A549 (cell line): ENCODE results near the gene SVEP1.
A peak's percentile ranks its signal among the peaks of the same experiment; 100 is the strongest.

ENCODE experiments used
- CEBPB ChIP-seq, 2 experiments: fragments of >200 bp in 1 of 2; sonication (Bioruptor Twin) in 1 of 2; formaldehyde crosslinking in 1 of 2; IDR thresholded peaks; 2 replicates each; pipeline ENCODE4 v1.6.1; 2012 to 2016
- FOSL2 ChIP-seq, 2 experiments: fragments of 450-650 bp in 1 of 2; fragments of >200 bp in 1 of 2; sonication (Bioruptor Twin) in 1 of 2; formaldehyde crosslinking; IDR thresholded peaks; 2 replicates each; pipeline versions ENCODE4 v1.5.0 to v1.6.1; 2016 to 2020; ENCODE audit warnings: mild to moderate bottlenecking in 1 of 2, moderate library complexity in 1 of 2
- MAFK ChIP-seq: fragments of 450-650 bp; IDR thresholded peaks from 2 replicates; pipeline ENCODE4 v1.6.1; 2014; ENCODE audit not compliant: partially characterized antibody
- MYC ChIP-seq: IDR thresholded peaks from 2 replicates; pipeline ENCODE4 v1.6.1; 2012; ENCODE audit warnings: mild to moderate bottlenecking, inconsistent platforms, low read length, improper control_type of control experiment, borderline replicate concordance
- POLR2A ChIP-seq: IDR thresholded peaks from 2 replicates; pipeline ENCODE4 v1.6.1; 2012; ENCODE audit warnings: mild to moderate bottlenecking, low read length
- RFX5 ChIP-seq: fragments of 450-650 bp; IDR thresholded peaks from 2 replicates; pipeline ENCODE4 v1.7.1; 2014; ENCODE audit warnings: antibody characterized with exemption, mild to moderate bottlenecking, moderate library complexity
- TP53 ChIP-seq: fragments of 250-450 bp; sonication (Bioruptor Pico); IDR thresholded peaks from 2 replicates; pipeline ENCODE4 v1.5.0; 2021; ENCODE audit warnings: mild to moderate bottlenecking, moderate library complexity
- TF ChIP-seq, protein P1 (sequence below): fragments of >200 bp; sonication (Bioruptor Twin); formaldehyde crosslinking; IDR thresholded peaks from 3 replicates; pipeline ENCODE4 v1.5.1; 2016

DNA sequence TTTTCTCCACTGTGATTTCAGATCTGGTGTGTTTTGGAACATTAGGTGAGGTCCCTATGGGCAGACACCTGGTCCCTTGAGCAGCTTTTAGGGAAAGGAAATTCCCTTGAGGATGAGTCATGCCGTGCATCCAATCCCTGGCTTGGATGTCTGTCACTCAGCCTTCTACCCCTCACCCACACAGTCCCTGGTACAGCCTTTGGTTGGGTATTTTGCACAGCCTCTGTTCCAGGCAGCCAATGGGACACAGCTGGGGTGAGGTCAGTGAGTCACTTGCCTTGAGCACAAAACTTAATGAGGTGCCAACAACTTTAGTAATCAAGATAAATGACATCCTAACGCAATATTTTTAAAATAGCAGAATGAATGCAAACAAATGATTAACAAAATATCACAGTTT, 22.7 kb upstream of the SVEP1 start:
- TF ChIP-seq, protein P1, sequence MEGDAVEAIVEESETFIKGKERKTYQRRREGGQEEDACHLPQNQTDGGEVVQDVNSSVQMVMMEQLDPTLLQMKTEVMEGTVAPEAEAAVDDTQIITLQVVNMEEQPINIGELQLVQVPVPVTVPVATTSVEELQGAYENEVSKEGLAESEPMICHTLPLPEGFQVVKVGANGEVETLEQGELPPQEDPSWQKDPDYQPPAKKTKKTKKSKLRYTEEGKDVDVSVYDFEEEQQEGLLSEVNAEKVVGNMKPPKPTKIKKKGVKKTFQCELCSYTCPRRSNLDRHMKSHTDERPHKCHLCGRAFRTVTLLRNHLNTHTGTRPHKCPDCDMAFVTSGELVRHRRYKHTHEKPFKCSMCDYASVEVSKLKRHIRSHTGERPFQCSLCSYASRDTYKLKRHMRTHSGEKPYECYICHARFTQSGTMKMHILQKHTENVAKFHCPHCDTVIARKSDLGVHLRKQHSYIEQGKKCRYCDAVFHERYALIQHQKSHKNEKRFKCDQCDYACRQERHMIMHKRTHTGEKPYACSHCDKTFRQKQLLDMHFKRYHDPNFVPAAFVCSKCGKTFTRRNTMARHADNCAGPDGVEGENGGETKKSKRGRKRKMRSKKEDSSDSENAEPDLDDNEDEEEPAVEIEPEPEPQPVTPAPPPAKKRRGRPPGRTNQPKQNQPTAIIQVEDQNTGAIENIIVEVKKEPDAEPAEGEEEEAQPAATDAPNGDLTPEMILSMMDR, result no peak
- TF ChIP-seq POLR2A (no peak), MYC (no peak), FOSL2 (IDR thresholded peaks at IDR 0.05) (no peak), FOSL2 (CRISPR knock-in tag; IDR thresholded peaks at IDR 0.05) (peak; percentile 49; the same call in 1 of the 2 replicates), CEBPB (IDR thresholded peaks at IDR 0.05) (no peak), RFX5 (no peak), MAFK (no peak), TP53 (no peak)
